ENCODE data around the gene GAS2.

GAS2 gene

DNA sequence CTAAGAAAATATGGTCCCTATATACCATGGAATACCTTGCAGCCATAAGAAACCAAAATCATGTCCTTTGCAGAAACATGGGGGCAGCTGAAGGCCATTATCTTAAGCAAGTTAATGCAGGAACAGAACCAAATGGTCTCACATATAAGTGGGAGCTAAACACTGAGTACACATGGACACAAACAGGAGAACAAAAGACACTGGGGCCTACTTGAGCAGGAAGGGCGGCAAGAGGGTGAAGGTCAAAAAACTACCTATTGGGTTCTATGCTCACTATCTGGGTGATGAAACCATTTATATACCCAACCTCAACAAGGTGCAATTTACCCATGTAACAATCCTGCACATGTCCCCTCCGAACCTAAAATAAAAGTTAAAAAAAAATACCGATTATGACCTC, 22.5 kb downstream of the GAS2 start:
- DNase-seq (ENCODE audit: extremely low read depth, low read depth), result no peak
- TF ChIP-seq, protein P1, sequence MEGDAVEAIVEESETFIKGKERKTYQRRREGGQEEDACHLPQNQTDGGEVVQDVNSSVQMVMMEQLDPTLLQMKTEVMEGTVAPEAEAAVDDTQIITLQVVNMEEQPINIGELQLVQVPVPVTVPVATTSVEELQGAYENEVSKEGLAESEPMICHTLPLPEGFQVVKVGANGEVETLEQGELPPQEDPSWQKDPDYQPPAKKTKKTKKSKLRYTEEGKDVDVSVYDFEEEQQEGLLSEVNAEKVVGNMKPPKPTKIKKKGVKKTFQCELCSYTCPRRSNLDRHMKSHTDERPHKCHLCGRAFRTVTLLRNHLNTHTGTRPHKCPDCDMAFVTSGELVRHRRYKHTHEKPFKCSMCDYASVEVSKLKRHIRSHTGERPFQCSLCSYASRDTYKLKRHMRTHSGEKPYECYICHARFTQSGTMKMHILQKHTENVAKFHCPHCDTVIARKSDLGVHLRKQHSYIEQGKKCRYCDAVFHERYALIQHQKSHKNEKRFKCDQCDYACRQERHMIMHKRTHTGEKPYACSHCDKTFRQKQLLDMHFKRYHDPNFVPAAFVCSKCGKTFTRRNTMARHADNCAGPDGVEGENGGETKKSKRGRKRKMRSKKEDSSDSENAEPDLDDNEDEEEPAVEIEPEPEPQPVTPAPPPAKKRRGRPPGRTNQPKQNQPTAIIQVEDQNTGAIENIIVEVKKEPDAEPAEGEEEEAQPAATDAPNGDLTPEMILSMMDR (IDR thresholded peaks at IDR 0.05; ENCODE audit: low read depth, low read length), result no peak

DNA sequence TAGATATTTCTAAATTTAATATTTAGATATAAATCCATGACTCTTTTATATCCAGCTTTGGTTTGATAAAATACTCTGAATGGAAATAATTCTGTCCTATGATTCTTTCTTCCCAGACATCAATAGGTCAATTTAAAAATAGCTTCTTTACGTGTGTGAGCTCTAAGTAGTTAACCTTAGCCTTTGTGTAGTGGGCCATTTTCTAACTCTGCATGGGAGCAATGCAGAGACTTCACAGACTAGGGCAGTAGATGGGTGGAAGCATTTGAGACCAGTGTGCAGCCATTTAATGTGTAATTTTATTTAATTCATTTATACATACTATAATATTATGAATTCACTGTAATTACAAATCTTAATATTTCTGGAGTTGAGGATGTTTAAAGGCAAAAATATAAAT, 23.8 kb downstream of the GAS2 start:
- TF ChIP-seq, protein P1 (IDR thresholded peaks at IDR 0.05; ENCODE audit: low read depth, low read length), result no peak
- DNase-seq (ENCODE audit: extremely low read depth, low read depth), result no peak

DNA sequence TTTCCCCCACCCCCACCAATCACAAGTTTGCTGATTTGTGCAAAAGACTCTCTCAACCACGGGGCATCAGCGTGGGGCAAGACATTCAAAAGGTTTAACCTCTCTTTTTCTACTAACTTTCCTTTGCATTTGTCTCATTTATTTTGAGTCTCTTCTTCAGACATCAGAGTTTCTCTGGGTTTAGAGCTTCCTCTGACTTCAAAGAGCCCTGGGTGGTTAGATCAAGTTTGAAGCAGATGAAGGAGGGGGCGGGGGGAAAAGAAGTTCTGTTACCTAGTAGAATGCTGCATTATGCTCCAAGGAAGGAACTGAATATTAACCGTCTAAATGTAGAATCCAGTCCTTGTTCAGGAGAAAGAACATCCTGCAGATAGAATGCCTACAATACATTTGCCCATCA, 24.5 kb downstream of the GAS2 start:
- TF ChIP-seq, protein P1 (IDR thresholded peaks at IDR 0.05; ENCODE audit: low read depth, low read length), result no peak
- DNase-seq (ENCODE audit: extremely low read depth, low read depth), result no peak

DNA sequence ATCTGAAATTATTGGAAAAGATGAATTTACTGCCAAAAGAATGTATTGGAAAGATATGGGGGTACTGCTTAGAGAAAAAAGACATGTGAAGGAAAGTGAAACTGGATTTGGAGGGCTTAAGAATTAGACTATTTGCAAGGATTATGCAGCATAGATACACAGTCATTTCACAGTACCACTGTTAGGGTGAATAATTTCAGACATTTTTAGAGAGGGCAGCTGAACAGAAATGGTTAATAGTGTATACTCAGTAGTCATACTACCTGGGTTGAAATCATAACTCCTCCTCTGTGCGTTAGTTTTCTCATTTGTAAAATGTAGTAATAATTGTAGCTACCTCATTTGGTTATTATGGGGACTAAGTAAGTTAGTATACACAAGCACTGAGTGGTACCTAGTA, 33.0 kb downstream of the GAS2 start:
- DNase-seq (ENCODE audit: extremely low read depth, low read depth), result no peak
- TF ChIP-seq, protein P1 (IDR thresholded peaks at IDR 0.05; ENCODE audit: low read depth, low read length), result no peak

DNA sequence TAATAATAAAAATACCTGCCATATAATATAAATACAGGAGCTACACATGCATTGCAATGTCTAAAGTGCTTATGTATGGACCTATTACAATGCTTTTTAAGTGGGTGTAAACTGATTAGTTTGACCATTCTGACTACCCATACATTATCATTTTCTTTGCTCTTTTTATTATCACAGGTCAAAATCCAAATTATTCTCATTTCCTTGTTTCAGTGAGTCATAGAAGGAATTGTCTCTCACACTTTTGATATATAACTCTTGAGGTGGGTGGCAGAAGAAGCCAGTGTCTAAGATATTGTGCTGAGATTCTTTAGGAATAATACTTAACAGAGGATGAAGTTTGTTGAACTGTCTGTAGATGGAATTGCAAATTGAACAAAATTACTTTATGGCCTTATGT, 35.6 kb downstream of the GAS2 start:
- DNase-seq (ENCODE audit: extremely low read depth, low read depth), result no peak
- TF ChIP-seq, protein P1 (IDR thresholded peaks at IDR 0.05; ENCODE audit: low read depth, low read length), result no peak

DNA sequence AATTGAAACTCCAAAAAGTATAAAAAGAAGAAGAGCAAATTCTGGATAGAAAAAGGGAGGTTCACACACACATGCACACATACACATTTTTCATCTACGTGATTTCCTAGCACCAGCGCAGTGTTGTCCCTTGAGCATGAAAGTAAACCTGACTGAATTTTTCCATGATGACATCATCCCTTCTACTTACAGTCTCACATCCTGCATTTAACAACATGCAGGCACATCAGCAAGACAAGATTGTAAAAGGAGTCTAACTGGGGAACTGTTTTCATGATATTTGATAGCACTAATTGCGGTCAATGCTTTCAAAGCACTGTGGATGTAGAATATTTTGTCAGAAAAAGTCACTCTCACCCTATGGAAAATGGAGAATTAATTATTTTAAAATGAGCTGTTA, 36.6 kb downstream of the GAS2 start:
- peak; percentile 1 for DNase-seq (ENCODE audit: extremely low read depth, low read depth)
- TF ChIP-seq, protein P1 (IDR thresholded peaks at IDR 0.05; ENCODE audit: low read depth, low read length), result no peak

DNA sequence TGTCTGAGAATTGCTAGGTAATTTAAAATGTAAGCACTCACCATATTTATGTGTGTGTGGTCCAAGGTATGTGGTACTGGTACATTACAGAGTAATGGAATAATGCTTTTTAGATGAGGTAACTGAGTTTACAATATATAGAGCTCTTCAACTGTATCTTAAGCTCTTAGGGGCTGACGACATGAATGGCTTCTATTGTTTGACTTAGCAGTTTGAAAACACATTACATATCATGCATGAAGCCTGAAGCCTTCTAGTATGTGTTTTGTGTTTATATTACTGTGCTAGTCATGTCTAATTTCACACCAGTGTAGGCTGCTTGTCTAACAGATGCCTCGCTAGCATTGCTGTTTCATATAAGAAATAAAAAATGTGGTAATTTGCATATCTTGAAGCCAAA, 37.2 kb downstream of the GAS2 start:
- TF ChIP-seq, protein P1 (IDR thresholded peaks at IDR 0.05; ENCODE audit: low read depth, low read length), result no peak

More for the DNA sequence above, 37.2 kb downstream of the GAS2 start:
- DNase-seq (ENCODE audit: extremely low read depth, low read depth), result no peak

Data from AG09319 (cell line).